GM08714 (cell line): Measurements from ENCODE around the gene PSORS1C1.

Experiments
- H3K4me3 ChIP-seq: fragments of 200-500 bp; sonication (Bioruptor generic); 2 replicates; pipeline ENCODE4 v1.5.1; 2014; ENCODE audit warnings: mild to moderate bottlenecking, low read length, inconsistent platforms
- ZNF274 ChIP-seq: IDR thresholded peaks from 2 replicates; pipeline ENCODE4 v1.6.1; 2012; ENCODE audit warnings: mild to moderate bottlenecking, low read depth, low read length

The PSORS1C1 gene

DNA sequence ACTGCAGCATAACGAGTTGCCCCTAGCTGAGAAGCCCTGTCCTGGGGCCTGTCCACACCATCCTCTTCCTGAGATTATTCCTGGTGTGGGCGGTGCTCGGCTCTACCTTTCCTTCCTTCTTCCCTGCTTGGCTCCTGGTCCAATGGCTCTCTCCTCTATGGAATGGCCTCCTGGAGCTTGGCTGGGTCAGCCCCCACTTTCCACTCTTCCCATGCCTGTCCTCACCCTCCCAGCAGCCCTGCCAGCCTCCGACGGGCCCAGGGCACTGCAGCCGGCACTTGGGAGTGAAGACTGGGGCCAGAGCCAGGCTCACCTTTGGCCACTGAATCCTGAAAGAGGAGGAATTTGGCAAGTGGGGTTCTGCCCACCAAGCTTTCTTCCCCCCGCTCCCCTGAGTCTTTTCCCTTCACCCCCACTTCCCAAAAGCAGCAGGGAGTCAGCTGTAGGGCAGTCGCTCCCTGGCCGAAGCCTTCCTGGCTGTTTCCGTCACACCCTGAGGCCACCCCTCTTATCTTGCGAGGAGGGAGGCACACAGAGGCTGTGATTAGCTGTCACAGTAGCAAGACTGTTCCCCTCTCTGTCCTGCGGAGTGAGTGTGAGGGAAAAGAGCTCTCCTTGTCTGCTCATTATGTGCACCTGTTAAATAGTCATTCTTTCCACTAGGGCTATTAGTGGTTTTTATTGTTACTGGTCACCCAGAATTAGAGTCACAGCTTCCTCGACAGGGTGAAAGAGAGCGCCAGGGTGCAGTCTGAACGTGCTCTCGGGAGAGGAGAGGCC, 12.0 kb downstream of the PSORS1C1 start:
- H3K4me3 ChIP-seq: no peak overlapping the region
- no peak for TF ChIP-seq ZNF274

DNA sequence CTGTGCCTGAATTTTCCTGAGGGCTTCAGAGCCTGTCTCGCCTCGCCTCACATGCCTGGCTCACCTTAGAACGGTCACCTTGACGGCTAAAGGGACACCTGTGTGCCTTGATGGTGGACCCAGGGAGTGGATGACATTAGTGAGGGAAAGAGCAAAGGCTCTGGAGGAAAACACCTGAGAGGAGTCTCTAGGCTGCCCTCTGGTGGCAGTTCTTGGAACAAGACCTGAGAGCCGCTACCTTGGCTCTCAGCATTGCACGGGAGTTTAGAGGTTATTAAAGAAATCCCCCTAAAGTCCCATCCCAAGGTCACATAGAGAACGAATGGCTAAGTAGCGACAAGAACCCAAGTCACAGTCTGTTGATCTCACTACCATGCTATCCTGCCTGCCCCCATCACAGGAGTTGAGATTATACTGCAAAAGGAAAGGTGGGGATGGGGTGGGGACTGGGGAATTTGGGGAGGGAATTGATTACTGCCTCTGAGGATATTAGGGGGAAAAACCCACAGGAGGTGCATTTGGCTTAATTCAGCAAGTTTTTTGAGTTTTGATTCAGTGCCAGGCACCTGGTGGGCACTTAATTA, 13.6 kb downstream of the PSORS1C1 start:
- no peak overlapping the region for H3K4me3 ChIP-seq
- TF ChIP-seq ZNF274: no peak

DNA sequence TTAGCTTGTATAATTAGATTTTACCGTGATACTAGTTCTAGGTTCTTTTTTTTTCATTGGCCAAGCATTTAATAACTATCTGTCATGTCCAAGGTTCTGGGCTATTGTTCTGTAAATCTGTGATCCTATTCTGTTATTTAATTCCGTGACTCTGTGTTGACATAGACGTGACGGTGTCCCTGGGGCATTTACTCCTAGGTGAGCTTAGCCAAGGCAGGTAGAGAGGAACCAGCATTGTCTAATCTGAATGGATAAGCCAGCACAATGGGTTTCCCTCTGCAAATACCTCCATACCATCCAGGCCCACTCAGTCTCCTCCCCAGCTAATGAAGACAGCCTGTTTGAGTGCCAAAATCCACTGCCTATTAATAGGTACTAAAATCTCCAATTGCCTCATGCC, 14.5 kb downstream of the PSORS1C1 start:
- TF ChIP-seq ZNF274: no peak
- no peak overlapping the region for H3K4me3 ChIP-seq

DNA sequence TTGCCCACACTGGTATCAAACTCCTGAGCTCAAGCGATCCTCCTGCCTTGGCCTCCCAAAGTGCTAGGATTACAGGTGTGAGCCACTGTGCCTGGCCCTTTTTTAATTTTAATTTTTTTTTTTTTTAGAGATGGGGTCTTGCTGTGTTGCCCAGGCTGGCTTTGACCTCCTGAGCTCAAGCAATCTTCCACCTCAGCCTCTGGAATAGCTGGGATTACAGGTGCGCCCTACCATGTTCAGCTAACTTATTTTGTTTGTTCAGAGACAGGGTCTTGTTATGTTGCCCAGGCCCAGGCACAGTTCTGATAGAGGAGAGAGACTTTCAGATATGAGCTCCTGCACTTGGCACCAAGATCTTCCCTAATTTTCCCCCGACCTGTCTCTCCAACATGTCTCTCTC, 16.2 kb downstream of the PSORS1C1 start:
- H3K4me3 ChIP-seq: no peak overlapping the region
- TF ChIP-seq ZNF274: no peak

DNA sequence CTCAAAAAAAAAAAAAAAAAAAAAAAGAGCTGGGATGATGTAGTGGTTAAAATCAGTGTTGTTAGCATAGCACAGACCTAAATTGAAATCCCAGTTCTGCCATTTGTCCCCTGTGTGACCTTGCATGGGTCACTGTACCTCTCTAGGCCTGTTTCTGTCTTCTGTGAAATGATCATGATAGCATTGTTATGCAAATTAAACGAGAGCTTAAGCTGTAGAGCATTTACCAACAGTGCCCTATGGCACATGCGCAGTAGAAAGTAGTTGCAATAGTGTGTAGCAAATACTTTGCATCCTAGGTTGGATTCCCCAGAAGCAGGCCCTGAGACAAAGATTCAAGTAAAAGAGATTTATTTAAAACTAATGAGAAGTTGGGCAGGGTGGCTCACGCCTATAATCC, 17.0 kb downstream of the PSORS1C1 start:
- H3K4me3 ChIP-seq: no peak overlapping the region
- TF ChIP-seq ZNF274: no peak

DNA sequence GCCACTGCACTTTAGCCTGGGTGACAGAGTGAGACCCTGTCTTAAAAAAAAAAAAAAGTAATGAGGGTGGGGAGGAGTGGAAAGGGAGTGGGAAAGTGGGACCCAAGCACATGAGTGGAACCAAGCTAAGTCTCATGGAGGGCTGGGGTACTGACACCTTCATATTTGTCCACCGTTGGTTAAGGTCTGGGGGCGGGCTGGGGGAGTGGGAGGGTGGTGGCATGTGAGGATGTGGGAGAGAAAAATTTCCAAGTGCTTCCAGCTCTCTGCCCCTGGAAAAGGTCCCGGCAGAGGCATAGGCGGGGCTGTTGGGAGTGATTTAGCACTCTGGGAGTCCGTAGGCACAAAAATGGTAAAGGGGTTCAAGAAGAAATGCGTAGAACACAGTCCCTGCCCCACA, 18.2 kb downstream of the PSORS1C1 start:
- TF ChIP-seq ZNF274: no peak
- no peak overlapping the region for H3K4me3 ChIP-seq

DNA sequence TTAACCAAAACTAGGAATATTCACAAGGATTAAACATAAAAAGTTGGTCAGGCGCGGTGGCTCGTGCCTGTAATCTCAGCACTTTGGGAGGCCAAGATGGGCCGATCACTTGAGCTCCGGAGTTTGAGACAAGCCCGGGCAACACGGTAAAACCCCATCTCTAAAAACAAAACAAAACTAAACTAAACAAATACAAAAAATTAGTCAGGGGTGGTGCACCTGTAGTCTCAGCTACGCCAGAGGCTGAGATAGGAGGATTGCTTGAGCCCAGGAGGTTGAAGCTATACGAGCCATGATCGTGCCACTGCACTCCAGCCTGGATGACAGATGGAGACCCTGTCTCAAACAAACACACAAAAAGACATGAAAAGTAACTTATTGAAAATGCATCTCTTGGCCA, 21.1 kb downstream of the PSORS1C1 start:
- H3K4me3 ChIP-seq: no peak overlapping the region
- TF ChIP-seq ZNF274: no peak

DNA sequence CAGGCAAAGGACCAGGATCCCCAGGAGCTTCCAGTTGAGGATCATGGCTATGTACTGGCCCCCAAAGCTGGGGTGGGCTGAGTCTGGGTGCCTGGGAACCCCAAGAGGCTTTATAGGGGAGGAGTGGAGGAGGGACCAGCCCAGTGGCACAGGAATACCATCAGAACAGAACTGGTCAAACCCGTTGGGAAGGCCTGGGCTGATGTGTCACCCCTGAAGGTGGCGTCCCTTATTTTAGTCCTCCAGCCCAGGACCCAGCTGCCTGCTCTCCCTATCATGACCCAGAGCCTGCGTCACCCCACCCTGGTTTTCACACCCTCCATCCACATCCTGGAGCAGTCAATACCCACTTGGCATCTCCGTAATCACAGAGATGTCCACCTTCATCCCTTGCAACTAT, 24.4 kb downstream of the PSORS1C1 start, which contains the start of gene PSORS1C2:
PSORS1C2 (minus strand) TSS at position 85 of the 400 bp plus-strand sequence; CDS start at position 45, 40 bp downstream.
- no peak within 1 kb of the TSS for H3K4me3 ChIP-seq
- TF ChIP-seq ZNF274: no peak

DNA sequence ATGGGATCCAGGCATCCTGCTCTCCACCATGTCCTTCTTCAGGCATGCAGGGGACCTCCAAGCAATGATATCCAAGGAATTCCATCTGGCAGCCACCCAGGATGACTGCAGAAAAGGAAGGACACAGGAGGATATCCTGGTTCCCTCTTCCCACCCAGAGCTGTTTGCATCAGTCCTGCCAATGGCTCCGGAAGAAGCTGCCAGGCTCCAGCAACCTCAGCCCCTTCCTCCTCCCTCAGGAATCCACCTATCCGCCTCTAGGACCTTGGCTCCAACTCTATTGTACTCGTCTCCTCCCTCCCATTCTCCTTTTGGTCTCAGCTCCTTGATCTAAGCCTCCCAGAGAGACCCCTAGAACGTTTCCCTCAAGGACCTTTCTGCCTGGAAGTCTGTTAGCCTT, 25.0 kb downstream of the PSORS1C1 start:
- TF ChIP-seq ZNF274: no peak
- H3K4me3 ChIP-seq: no peak overlapping the region

DNA sequence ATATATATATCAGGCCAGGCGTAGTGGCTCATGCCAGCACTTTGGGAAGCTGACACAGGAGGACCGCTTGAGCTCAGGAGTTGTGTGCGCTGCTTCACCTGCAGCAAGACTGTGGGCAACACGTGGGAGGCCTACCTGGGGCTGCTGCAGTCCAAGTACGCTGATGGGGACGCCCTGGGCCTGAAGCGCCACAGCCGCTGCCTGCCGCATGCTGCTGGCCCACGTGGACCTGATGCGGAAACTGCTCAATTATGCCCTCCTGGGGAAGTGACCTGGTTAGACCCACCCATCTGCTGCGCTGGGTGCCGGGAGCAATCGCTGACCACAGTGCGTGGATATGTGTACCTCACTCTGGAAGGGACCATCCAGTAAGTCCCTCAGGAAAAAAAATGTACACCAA, 26.0 kb downstream of the PSORS1C1 start:
- TF ChIP-seq ZNF274: no peak
- no peak overlapping the region for H3K4me3 ChIP-seq

DNA sequence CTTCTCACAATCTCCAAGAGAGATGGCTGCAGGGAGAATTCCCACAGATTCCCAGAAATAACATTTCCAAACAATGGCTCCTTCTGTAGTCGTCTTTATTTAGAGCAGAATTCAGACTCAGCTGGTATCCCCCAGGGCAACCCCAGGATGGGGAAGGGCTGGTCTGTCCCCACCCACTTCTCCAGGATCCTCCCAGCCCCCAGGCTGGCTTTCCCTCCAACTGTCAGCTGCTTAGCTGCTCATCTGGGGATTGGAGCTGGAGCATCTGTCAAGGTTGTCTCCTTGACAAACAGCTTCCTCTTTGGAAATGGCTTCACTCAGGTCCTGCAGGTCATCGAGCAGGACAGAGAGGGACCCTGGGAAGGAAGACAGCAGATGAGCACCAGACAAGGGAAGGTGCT, 27.8 kb downstream of the PSORS1C1 start:
- TF ChIP-seq ZNF274: no peak
- H3K4me3 ChIP-seq: no peak overlapping the region

DNA sequence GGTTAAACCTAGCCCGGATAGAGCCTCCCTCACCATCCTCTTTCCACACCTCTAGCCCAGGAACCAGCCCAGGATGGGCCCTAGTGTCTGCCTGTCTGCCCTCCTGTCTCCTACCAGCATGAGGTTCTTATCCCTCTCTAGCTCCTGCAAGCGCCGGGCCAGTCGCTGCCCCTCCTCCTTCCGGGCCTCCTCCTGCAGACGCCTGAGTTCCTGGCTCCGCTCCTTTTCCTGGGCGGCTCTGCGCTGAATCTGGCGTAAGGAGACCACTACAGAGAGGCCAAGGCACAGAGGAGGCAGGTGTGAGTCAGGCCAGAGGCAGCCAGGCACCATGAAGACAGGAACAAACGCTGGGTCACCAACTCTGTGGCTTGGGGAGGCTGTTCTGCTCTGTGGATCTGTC, 28.5 kb downstream of the PSORS1C1 start:
- TF ChIP-seq ZNF274: no peak
- no peak overlapping the region for H3K4me3 ChIP-seq

DNA sequence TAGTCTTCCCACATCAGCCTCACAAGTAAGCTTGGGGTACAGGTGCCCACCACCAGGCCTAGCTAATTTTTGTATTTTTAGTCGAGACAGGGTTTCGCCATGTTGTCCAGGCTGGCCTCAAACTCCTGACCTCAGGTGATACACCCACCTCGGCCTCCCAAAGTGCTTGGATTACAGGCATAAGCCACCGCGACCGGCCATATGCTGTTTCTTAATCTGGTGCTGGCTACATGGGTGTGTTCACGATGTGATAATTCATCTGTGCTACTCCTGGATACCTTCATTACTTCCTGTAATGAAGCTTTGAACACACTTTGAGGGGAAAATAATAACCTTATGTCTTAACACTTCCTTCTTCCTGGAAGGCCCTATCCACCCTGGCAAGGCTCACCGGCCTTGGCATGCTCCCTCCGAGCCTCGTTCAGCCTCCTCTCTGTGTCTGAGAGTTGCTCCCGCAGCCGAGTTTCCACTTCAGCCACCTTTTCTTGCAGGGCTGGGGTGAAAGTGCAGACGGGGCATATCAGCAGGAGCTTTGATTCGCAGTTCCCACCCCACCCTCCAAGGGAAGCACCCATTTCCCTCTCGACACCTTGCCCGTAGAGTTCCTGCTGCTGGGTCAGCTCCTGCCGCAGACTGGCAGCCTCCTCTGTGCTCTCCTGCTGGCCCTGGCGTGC, 29.8 kb downstream of the PSORS1C1 start:
- H3K4me3 ChIP-seq: no peak overlapping the region
- no peak for TF ChIP-seq ZNF274

DNA sequence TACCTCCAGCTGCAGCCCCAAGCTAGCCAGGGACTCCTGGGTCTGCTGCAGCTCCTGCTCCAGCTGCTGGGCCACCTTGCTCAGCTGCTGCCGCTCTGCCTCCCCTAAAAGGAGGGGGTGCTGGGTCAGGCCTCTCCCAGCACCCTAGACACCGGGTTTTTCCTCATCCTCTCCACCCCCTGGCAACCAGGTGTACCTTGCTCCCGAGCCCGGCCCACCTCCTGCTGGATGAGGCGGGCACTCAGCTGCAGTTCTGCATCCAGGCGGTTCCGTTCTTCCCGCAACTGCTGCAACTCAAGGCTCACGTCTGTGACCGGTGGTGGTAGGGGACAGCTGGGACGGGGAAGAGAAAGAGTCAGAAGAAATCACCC, 30.4 kb downstream of the PSORS1C1 start:
- no peak overlapping the region for H3K4me3 ChIP-seq
- no peak for TF ChIP-seq ZNF274

DNA sequence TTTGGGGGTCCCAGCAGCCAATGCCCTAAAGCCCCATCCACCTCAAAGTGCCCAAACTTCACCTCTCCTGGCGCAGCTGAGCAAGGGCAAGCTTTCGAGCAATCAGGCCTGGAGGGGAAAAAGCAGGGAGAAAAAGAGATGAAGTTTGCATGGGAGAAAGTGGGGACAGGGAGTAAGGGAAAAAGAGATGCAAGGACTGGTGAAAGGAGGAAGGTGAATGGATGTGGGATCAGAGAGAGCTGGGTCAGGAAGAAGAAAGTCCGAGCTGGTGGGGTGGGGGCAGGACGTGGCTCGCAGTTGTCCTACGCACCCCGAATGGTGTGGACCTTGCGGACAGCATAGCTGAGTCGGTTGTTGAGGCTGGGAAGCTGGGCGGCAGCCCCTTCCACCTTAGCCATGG, 30.8 kb downstream of the PSORS1C1 start:
- H3K4me3 ChIP-seq: no peak overlapping the region
- TF ChIP-seq ZNF274: no peak
